HG03520 (cell line): ENCODE results near the gene CMTM5.
"Not testable (repeated sequence)": the region's sequence is repeated elsewhere in the genome, so short reads cannot be mapped to it uniquely, and the experiment has no call there.

Experiments
- ATAC-seq: cut with Tn5 transposase; IDR thresholded peaks from one replicate; pipeline ENCODE4 v1.9.1; 2021; ENCODE audit warnings: mild to moderate bottlenecking, moderate library complexity; ENCODE audit not compliant: unreplicated experiment

The CMTM5 gene

DNA sequence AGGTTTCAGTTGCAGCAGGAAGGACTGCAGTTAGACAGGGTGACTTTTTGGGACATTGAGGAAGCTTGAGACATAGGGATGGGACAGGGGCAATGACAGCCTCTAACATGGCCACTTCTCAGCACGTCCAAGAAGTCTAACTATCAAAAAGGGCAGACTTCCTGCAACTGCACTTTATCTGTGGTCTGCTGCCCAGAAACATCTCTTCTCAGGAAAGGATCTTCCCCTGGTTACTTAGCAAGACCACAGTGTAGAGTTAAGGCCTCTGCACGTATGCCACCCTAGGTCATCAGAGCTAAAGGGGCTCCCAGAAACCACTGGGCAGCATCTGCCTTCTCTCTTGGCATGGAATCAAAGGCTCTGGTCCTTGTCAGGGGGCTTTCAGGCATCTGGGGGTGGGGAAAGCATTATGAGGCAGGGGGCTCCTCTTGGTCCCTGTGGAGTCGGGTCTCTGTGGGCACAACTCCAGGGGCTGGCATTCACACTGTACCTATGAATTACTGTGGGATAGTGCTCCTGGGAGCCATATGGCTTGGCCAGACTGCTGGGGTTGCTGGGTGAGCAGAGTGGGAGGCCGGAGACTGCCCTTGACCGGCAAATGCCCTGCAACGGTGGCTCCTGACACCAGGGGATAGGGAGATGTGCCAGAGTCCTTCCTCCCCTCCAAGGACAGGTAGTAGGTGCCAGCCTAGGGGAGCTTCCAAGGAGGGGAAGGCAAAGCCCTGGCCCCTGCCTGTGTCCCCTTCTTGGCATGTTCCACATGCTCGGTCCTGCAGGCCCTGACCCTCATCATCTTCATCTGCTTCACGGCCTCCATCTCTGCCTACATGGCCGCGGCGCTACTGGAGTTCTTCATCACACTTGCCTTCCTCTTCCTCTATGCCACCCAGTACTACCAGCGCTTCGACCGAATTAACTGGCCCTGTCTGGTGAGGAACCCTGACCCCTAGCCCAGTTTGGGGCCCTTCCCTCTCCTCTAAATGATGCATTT is 1.0 kb downstream of the CMTM5 start:
- no peak for ATAC-seq

DNA sequence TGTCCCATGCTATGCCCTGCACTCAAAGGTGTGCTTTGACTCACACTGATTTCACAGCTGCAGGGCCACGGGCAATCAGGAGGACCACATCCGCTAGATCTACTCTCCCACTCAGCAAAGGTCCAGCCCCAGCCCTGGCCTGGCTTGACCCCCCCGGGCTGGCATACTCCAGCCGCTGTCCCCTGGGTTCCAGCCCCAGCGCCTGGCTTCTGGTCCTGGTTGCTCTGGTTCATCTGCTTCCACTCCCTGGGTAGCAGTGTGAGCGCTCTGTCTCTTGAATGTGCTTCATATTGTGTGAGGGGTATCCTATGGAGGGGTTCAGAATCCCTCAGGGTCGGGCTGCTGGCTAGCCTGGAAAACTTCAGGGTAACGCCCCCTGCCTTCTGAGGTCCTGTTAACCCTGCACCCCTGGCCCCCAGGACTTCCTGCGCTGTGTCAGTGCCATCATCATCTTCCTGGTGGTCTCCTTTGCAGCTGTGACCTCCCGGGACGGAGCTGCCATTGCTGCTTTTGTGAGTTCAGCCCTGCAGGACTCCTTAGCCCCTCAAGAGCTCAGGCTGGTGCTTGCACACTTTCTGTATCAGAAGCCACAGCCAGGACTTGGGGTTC is 1.9 kb downstream of the CMTM5 start:
- no peak for ATAC-seq

DNA sequence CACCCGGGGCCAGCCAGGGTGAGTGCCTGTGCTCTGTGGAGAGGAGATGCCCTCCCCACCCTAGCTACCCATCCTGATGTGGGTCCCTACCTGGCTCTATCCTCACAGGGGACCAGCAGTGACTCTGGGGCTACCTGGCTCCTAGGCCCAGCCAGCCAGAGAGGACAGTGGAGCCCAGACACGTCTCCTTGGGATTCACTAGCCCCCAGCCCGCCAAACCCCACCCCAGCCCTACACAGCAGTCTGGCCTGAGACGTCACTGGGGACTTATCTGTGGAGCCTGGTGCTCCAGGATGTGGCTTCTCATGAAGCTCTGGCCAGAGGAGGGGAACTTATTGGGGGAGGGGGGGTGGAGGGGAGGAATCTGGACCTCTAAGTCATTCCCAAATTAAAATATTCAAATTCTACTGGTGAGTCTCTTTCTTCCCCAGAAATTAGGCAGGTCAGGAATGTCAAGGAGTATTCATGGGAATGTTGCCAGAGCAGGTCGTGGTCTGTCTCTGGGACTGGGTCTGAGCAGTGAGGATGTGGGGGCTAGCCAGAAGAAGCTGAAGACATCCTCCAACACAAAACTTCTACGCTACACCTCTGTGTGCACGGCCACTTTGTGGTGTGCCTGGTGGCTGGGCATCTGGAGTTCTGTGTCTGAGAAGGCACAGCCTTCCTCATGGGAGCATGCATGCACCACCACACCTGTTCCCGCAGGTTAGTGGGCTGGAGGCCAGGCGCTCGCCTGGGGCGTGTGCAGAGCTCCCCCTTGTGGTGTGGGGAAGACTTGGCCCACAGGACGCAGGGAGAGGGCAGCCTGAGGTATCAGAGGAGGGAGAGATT is 2.7 kb downstream of the CMTM5 start:
- ATAC-seq: no peak

DNA sequence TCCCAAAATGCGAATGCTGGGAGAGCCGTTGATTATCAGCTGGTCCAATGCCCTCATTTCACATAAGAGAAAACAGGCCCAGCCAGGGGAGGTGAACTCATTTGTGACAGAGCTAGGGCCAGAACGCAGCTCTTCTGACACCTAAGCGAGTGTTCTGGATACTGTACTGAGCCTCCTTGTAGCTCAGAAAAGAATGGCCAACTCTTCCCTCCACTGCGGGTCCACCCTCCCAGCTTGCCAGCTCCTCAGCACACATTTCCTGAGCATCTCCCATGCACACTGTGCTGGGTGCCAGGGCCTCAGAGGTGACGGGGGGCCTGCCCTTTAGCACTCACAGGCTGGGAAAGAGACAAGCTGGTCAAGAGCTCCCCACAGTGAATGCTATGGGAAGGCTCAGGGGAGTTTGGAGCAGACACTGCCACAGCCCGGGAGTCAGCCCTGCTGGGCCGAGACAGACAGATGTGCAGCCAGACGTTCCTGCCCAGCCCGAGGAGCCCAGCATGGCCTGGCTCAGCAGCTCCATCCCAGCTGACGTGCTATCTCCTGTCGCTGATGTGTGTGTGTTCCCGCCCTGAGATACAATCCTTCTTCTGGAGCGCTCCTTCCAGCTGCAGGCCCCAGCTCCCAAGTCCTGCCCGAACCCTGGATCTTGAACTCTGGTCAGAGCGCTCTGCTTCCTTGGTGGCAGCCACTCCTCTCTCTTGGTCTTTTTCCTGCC is 3.5 kb downstream of the CMTM5 start:
- no peak for ATAC-seq

DNA sequence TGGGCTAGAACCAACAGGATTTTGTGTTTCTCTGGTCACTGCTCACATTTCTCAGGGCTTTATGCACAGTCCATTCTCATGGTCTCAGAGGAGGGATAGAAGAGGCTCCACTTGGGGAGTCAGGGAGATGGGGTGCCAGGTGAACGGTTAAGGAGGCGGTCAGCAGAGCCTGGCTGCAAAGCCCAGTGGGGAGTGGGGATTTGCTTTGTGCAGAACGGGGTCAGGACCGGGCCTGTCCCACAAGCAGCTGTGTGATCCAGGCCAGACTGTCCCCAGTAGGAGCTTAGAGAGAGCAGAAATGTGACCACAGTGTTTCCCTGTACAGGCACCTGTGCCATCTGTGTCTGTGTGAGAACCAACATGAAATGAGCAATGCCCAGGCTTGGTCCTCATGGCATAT is 4.1 kb downstream of the CMTM5 start:
- ATAC-seq: no peak

DNA sequence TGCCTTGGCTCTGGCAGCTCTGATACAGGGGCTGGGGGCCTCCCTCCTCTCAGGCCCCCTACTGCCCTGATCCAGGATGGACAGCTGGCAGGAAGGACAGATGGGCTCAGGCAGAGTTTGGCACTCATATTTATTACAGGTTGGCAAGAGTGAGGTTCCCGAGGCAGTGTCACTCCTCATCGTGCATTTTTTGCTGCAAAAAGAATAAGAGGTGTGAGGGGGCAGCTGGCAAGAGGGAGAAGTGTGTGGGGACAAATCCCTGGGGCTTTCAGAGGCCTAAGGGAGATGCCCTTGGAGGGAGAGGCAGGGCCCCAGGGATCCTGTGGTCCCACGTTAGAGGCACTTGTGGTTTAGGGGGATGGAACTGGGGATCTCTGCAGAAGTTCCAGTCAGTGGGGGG is 5.0 kb downstream of the CMTM5 start:
- ATAC-seq: no peak

DNA sequence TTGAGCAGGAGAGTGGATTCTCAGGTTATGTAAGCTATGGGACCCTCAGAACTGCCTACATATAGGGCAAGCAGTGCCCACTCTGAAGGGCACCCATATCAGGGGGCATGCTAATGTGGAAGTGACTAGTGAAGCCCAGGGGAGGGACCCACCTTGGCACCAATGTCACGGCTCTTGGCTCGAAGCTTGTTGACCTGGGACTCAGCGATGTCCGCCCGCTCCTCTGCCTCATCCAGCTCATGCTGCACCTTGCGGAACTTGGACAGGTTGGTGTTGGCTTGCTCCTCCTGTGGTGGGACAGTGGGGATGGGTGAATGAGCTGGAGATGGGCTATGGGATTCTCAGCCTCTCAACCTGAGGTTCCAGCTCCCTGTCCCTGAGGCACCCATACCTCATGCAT is 5.4 kb downstream of the CMTM5 start:
- ATAC-seq: no peak

DNA sequence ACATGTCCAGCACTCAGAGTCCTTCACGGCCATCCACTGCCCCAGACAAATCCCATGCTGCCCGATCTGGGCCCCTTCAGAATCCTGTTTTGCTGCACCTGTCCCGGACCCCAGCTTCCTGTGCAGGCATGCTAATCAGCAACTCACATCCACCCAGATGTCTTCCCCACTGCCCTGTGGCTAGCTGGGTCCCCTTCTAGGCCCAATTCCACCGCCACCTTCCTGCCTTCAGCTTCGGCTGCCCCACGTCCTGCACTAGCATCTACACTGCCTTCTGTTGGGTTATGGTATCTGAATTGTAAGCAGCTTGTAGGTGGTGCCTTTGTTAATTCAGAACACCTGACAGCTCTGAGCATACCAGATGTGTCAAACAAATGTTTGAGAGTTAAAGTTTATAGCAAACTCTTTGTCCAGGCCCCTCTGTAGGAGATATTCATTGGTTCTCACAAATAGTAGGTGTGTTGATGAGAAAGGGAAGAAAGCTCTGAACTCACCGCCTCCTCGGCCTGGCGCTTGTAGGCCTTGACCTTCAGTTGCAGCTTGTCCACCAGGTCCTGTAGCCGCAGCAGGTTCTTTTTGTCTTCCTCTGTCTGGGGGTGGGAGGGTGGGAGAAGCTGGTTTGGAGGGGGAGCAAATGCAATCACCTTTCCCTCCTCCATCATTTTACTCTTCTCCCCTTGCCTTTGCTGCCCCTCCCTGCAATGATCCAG is 6.0 kb downstream of the CMTM5 start:
- ATAC-seq: no peak

DNA sequence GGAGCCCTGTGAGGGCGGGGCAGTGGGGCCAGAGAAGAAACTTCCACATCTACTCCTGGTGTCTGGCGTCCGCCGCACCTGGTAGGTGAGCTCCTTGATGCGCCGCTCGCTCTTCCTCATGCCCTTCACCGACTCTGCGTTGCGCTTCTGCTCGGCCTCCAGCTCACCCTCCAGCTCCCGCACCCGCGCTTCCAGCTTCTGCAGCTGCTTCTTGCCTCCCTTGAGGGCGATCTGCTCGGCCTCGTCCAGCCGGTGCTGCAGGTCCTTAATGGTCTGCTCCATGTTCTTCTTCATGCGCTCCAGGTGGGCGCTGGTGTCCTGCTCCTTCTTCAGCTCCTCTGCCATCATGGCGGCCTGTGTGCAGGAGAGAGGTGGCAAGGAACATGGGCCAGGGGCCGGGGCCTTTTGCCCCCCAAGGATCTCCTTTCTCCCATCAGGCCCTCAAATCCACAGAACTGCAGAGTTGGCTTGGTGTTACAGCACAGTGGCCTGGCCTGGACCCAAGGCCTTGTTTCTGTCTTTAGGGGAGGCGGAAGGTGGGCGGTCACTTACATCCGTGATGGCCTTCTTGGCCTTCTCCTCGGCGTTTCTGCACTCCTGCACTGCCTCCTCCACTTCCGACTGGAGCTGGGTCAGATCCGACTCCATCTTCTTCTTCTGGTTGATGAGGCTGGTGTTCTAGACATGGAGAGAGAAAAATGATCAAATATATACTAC is 7.7 kb downstream of the CMTM5 start:
- ATAC-seq: no peak

DNA sequence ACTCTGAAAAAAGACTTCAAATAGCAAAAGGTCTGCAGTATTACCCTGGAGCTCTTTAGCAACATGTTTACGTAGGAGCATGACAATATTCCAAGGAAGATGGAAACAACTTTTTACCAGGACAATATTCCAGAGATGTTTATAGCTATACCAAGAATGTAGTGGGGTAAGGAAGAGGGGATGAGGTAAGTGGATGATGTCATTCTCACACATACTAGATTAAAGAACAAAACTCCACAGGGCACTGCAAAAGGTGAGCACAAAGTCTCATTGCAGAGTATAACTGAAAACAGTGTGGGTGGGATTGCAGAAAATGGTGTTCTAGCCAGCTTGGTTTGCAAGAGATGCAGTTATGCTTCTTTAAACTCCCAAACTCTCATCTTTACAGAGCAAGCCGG is 8.4 kb downstream of the CMTM5 start:
- no peak for ATAC-seq

DNA sequence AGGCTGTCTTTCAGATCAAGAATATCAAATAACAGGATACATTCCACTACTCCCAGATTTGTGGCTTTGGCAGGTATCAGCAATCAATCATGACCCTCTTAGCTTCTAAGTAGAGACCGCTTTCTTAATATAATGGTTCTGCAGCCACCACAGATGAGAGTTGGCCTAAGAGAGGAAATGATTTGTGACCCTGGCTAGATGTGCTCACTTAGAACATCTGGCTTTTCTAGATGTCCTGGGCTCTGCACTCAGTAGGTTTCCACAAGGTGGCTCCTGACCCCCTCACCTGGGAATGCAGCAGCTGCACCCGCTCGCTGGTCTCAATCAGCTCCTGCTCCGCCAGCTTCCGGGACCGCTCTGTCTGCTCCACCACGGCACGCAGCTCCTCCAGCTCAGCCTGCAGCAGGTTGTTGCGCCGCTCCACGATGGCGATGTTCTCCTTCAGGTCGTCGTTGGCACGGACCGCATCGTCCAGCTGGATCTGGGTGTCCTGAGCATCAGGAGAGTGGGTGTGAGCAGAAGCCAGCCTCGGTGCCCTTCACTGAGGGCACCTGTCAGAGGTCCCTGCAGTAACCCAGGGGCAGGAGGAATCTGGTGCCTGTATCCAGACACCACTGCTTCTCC is 8.9 kb downstream of the CMTM5 start:
- ATAC-seq: no peak

DNA sequence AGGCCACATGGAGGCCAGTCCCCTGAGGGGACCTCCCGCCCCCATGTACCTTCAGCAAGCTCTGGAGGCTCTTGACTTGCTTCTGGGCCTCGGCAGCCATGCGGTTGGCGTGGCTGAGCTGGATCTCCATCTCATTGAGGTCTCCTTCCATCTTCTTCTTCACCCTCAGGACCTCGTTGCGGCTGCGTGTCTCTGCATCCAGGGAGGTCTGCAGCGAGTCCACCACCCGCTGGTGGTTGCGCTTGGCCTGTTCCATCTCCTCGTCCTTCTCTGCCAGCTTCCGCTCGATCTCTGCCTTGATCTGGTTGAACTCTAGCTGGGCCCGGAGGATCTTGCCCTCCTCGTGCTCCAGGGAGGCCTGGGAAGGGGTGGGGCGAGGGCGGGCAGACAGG is 9.4 kb downstream of the CMTM5 start:
- not testable (repeated sequence) for ATAC-seq

DNA sequence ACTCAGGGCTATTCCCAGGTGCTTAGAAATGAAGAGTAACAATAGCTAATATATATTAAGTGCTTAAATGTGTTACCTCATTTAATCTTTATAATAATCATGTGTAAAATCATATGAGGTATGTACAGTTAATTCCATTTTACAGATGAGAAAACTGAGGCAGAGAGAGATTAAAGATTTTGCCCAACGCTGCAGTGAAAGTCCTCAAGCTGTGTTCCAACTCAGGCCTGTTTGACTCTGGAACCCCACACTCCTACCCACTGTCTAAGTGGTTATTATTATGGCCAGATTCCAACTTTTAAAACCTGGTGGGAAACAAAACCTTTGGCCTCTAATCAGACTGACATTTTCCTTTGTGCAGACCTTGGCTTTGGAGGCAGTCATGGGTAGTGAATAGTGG is 10.2 kb downstream of the CMTM5 start:
- ATAC-seq: no peak

DNA sequence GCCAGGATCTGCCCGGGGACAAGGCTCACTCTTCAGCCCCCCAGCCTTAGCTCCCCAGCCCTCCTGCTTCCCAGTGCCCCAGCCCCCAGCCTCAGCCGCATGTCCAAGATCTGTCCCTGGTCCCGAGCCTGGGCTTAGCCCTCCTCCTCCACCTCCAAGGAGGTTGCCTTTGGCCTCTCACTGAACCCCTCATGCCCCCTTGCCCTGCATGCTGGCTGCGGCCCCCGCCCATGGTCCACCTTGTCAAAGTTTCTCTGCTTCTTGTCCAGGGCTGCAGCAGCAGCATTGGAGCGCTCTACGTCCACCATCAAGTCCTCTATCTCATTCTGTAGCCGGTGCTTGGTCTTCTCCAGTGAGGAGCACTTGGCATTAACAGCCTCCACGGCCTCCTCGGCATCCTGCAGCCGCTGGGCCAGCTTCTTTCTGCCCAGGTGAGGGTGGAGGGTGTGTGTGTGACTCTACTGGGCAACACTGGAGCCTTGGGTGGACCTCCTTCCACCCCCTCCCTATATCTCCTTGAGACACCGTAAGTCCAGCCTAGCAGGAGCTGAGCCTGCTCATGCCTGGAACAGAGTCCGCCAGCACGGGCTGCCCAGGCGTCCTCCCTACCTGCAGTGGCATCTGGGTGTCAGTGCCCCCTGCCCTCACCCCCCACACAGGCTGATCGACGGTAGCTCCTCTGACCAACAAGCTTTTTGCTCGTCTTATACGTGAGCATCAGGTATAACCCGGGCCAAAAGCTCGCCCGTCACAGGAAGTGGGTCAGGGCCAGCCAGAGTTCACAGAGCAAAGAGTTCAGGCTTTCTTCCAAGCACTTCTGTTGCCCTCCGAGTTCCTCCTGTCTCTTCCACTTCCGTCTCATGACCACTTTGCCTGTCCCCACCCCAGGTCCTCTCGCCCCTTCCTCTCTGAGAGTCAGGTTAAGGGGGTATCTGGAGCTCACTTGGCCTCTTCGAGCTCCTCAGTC is 11.4 kb downstream of the CMTM5 start:
- ATAC-seq: no peak

DNA sequence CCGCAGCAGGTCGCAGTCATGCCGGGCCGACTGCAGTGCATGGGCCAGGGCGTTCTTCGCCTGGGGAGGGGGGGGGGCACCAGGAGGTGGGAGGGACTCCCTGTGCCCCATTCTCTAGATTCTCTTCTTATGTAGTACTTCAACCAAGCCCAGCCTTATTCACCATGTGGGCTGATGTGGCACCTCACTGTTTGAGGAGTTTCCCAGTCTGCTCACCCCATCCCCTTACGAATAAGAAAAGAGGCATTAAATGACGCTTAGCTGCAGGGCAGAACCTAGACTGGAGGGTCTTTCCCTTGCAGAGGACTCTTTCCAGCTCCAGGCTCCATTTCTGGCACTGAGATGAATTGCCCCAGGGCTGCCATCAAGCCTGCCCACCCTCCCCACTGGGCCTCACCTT is 12.2 kb downstream of the CMTM5 start:
- ATAC-seq: no peak

DNA sequence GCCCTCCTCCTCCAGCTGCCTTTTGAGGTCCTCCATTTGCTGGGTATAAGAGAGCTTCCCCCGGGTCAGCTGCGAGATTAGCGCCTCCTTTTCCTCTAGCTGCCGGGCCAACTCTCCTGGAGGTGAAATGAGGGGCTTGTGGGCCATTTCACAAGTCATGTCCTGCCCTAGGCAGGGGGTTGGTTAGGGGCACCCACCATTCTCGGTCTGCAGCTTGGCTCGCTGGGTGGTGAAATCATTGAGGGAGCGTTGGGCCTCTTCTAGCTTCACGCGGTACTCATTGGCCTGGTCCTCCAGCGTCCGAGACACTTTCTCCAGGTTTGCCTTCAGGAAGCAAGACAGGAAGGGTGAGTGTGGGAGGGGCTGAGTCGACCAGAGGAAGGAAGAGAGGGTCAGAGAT is 12.6 kb downstream of the CMTM5 start:
- no peak for ATAC-seq

DNA sequence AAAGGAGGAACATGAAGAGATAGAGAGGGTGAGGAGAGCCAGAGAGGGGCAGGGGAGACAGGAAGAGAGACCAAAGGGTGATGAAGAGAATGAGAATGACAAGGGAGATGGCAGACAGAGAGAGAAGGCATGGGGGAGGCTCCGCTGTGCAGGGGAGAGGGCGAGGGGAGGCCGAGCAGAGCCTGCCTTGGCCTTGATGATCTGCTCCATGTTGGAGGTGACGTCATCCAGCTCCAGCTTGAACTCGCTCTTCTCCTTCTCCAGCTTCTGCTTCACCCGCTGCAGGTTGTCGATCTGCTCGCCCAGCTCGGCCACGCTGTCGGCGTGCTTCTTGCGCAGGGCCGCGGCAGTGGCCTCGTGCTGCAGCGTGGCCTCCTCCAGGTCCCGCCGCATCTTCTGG is 13.0 kb downstream of the CMTM5 start:
- ATAC-seq: not testable (repeated sequence)

DNA sequence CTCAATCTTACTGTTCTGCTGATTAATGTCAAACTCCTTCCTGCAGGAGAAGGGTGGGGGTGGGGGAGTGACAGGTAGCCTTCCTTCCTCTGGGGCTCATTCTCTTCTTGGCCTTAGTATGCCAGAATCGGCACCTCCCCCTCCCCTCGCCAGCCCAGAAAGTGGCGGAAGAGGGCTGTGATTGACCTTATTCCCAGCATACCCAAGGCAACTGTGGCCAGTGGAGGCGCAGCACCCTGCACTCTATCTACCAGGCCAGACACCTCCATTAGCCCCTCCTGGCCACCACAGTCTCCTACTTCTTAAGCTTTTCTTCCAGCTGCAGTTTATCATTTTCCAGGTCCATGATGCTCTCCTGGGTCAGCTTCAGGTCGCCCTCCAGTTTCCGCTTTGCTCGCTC is 15.8 kb downstream of the CMTM5 start:
- no peak for ATAC-seq
